UCSD-AML1 (cell line): Measurements from ENCODE around the gene PADI6.
A peak's percentile ranks its signal among the peaks of the same experiment; 100 is the strongest.
"Not testable (repeated sequence)": the region's sequence is repeated elsewhere in the genome, so short reads cannot be mapped to it uniquely, and the experiment has no call there.

Experiments
- DNase-seq: peaks from one replicate; lab custom pipeline; 2025; ENCODE audit not compliant: unreplicated experiment; lab: John Stamatoyannopoulos, UW

The PADI6 gene

GRCh38 chr1:17371896-17372295 is at the start of gene PADI6:
TSS of gene PADI6 (plus strand) at chr1:17372196. CDS start at chr1:17372246, 50 bp downstream.
- DNase-seq = no peak

DNA sequence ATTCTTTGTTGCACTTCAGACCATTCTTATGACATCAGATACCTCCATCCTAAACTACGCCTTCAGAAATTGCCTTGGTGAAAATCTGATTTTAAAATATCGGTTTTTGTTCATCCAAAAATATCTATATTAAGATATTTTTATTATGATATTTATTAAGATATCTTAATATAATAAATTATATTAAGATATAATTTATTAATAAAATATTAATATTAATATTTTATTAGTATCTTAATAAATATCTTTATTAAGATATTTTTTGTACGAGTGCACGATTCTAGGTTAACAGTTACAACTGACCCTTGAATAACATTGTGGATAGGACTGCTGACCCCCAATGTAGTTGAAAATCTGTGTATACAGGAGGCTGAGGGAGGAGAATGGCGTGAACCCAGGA is 43.1 kb upstream of the PADI6 start:
- DNase-seq = no peak

DNA sequence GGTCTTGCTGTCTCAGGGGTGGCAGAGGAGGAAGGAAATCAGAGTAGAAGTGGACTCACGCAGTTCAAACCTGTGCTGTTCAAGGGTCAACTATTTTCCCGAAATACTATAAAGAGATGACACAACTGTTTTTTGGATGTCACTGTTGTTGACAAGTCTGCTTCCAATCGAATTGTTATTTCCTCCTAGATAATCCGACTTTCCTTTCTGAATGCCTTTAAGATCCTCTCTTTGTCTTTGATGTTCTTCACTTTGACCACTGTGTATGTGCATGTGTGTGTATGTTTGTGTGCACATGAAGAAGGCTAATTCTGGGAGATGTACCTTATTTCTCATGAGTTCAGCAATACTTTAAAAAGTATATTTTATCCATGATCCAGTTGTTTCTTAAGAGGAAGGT is 42.4 kb upstream of the PADI6 start:
- no peak for DNase-seq

GRCh38 chr1:17330856-17331255 is 41.1 kb upstream of the PADI6 start:
- no peak for DNase-seq

DNA sequence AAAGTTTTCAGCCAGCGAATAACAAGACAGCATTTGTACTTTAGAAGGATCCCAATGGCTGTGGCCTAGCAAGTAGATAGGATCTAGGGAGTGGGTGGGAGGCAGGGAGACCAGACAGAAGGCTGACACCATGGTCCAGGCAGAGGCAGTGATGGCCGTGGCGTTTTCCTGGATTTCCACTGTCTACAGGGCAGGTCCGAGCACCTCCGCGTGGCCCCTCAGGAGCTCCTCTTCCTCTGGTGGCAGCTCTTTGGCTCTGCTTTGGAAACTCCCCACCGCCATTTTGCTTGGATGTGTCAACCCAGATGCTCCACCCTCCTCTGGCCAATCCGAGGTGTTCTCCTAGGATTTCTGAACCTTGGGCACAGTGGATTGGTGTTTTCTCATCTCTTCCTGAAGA is 38.9 kb upstream of the PADI6 start:
- no peak for DNase-seq

DNA sequence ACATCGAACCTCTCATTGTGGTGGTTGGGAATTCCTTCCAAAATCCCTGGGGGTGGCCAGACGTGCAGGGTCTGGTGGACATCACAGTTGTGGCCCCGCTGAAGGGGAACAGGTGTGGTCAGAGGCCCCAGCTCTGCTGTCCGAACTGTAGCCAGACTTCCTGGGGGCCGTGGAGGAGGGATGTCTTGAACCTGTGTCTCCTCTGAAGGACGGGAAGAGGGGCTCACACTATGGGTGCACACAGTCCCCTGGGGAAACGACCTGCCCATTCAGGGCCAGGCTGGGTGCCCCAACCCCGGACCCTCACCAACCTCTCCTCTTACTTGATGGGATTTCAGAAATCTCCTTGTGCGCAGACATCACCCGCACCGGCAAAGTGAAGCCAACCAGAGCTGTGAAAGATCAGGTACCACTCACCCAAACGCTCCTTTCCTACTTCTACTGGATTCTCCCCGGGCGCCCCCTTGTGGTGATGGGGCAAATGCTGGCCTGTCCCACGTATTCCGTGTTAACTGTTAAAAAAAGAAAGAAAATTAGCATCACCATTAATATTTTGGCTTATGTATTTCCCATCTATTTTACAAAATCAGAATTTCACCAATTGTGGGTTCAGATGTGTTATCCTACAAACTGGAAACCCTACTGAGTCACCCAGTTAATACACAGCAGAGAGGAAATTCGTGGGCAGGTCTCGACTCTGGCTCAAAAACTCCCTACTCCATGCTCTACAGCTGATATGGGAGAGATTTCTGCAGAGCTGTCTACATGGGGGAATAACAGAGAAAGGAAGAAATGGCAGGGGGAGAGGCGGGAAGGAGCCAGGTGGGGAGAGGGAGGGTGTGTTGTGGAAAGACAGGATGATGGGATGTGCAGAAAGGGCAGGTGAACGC is 35.9 kb upstream of the PADI6 start:
- peak; percentile 73 for DNase-seq

- DNase-seq = no peak
Observed at GRCh38 chr1:17338706-17339493, 33.1 kb upstream of the PADI6 start.

- no peak for DNase-seq
Observed at GRCh38 chr1:17339521-17339920, 32.5 kb upstream of the PADI6 start.

GRCh38 chr1:17340358-17340757 is 31.6 kb upstream of the PADI6 start:
- DNase-seq = no peak

- DNase-seq = no peak
Observed at GRCh38 chr1:17342014-17342441, 30.0 kb upstream of the PADI6 start.

GRCh38 chr1:17345506-17345905 is 26.5 kb upstream of the PADI6 start:
- DNase-seq = not testable (repeated sequence)

- DNase-seq = no peak
Observed at GRCh38 chr1:17346046-17346789, 25.8 kb upstream of the PADI6 start.

GRCh38 chr1:17347769-17348592 is 24.0 kb upstream of the PADI6 start:
- no peak for DNase-seq

DNA sequence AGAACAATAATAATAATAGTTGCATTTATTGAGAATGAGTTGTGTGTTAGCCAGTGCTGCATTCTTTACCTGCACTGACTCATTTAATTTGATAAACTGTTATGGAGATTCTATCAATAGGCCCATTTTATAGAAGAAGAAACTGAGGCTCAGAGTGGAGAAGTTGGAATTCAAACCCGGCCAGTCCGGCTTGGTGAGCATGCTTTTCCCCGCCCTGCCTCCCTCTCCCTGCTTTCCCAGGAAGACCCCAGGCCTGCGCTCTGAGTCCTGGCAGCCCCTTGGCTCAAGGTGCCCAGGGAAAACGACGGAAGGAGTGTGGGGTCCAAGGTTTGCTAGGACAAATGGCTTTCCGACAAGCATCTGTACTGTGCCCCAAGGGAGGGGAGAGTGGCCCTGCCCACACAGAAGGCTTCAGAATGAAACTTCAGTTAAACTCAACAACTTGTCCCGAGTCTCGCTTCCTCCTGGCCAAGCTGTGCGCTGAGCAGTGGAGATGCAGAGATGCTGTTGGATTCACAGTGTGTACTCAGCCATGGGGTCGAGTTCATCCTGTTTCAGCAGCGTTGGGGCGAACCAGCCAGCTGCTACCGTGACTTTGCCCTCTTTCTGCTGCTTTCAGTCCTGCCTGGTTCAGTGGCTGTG is 23.3 kb upstream of the PADI6 start:
- no peak for DNase-seq

GRCh38 chr1:17350083-17350482 is 21.9 kb upstream of the PADI6 start:
- no peak for DNase-seq

DNA sequence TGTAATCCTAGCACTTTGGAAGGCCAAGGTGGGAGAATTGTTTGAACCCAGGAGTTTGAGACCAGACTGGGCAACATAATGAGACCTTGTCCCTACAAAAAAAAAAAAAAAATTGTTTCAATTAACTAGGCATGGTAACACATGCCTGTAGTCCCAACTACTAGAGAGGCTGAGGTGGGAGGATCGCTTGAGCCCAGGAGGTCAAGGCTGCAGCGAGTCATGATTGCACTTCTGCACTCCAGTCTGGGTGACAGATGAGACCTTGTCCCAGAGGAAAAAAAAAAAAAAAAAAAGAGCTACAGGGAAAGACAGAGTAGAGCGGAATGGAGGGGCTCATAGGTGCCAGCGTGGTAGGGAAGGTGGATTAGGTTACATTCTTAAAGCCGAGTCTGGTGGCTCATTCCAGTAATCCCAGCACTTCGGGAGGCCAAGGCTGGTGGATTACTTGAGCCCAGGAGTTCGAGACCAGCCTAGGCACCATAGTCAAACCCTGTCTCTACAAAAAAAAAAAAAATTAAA is 21.0 kb upstream of the PADI6 start:
- no peak for DNase-seq

DNA sequence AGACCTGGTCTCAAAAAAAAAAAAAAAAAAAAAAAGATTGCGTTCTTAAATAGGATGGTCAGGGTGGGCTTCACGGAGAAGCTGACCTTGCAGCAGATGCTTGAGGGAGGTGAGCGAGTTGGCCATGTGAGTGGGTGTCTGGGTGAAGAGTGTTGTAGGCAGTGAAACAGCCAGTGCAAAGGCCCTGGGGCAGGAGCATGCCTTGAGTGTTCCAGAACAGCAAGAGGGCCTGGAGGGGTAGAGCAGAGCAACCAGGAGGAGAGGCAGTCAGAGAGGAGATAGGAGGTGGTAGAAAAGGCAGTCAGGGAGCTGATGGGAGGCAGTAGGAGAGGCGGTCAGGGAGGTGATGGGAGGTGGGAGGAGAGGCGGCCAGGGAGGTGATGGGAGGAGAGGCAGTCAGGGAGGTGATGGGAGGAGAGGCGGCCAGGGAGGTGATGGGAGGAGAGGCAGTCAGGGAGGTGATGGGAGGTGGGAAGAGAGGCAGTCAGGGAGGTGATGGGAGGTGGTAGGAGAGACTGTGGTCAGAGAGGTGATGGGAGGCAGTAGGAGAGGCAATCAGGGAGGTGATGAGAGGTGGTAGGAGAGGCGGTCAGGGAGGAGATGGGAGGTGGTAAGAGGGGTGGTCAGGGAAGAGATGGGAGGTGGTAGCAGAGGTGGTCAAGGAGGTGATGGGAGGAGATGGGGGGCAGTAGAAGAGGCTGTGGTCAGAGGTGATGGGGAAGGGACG is 20.2 kb upstream of the PADI6 start:
- DNase-seq = no peak

- DNase-seq = no peak
Observed at GRCh38 chr1:17352419-17352909, 19.5 kb upstream of the PADI6 start.

- peak; percentile 36 for DNase-seq
Observed at GRCh38 chr1:17355898-17356297, 16.1 kb upstream of the PADI6 start.
